Neutrophil (primary cell): Measurements from ENCODE around the gene CCDC175.
A peak's percentile ranks its signal among the peaks of the same experiment; 100 is the strongest.

Experiments
- H3K27ac ChIP-seq: fragments of 200-600 bp; sonication (generic); 2 replicates; pipeline ENCODE4 v1.5.1; 2016; ENCODE audit warnings: mild to moderate bottlenecking, moderate library complexity
- H3K27me3 ChIP-seq: fragments of 200-600 bp; sonication (generic); 2 replicates; pipeline ENCODE4 v1.6.0; 2016; ENCODE audit warnings: mild to moderate bottlenecking
- H3K36me3 ChIP-seq: fragments of 200-600 bp; sonication (generic); 2 replicates; pipeline ENCODE4 v1.5.1; 2017
- H3K4me1 ChIP-seq, 2 experiments: fragments of 200-600 bp in 1 of 2; sonication (generic) in 1 of 2; 1 replicate in 1 of 2; 2 replicates in 1 of 2; pipeline versions ENCODE4 v1.5.1 to v1.6.1; 2013 to 2016; ENCODE audit warnings: low read depth in 1 of 2, low read length in 1 of 2, mild to moderate bottlenecking in 1 of 2, moderate library complexity in 1 of 2; ENCODE audit not compliant: control insufficient read depth in 1 of 2, insufficient read depth in 1 of 2
- H3K4me3 ChIP-seq, 2 experiments: fragments of 200-600 bp in 1 of 2; sonication (generic) in 1 of 2; 1 replicate in 1 of 2; 2 replicates in 1 of 2; pipeline ENCODE4 v1.5.1; 2013 to 2016; ENCODE audit warnings: low read depth in 1 of 2, low read length in 1 of 2, mild to moderate bottlenecking in 1 of 2, moderate library complexity in 1 of 2
- H3K9me3 ChIP-seq: fragments of 200-600 bp; sonication (generic); 2 replicates; pipeline ENCODE4 v1.5.1; 2016
- TF ChIP-seq, protein P1 (sequence below): fragments of 200-600 bp; sonication (generic); IDR thresholded peaks from 2 replicates; pipeline ENCODE4 v1.5.1; 2016; ENCODE audit warnings: antibody characterized with exemption

CCDC175 gene

DNA sequence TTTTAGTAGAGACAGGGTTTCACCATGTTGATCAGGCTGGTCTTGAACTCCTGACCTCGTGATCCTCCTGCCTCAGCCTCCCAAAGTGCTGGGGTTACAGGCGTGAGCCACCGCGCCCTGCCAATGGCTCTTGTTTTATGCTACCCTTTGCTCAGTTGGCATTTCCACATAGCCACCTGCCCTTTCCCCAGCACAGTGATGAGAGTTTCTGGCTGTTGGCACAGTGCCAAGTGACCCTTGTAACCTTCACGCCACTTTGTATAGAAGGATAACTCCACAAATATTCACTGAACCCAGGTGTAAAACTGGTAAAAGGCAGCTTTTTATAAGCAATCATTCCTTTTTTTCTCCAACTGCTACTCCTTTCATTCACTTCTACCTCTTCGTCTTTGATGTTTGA, 18.5 kb upstream of the CCDC175 start:
- Histone ChIP-seq H3K9me3 (no peaks in the 10 kb centered on the region), H3K4me1 (no peaks in the 10 kb centered on the region), H3K36me3 (no peaks in the 10 kb centered on the region), H3K4me3 (no peak overlapping the region), H3K27me3 (no peaks in the 10 kb centered on the region), H3K27ac (no peak overlapping the region)
- TF ChIP-seq, protein P1, sequence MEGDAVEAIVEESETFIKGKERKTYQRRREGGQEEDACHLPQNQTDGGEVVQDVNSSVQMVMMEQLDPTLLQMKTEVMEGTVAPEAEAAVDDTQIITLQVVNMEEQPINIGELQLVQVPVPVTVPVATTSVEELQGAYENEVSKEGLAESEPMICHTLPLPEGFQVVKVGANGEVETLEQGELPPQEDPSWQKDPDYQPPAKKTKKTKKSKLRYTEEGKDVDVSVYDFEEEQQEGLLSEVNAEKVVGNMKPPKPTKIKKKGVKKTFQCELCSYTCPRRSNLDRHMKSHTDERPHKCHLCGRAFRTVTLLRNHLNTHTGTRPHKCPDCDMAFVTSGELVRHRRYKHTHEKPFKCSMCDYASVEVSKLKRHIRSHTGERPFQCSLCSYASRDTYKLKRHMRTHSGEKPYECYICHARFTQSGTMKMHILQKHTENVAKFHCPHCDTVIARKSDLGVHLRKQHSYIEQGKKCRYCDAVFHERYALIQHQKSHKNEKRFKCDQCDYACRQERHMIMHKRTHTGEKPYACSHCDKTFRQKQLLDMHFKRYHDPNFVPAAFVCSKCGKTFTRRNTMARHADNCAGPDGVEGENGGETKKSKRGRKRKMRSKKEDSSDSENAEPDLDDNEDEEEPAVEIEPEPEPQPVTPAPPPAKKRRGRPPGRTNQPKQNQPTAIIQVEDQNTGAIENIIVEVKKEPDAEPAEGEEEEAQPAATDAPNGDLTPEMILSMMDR: no peak

DNA sequence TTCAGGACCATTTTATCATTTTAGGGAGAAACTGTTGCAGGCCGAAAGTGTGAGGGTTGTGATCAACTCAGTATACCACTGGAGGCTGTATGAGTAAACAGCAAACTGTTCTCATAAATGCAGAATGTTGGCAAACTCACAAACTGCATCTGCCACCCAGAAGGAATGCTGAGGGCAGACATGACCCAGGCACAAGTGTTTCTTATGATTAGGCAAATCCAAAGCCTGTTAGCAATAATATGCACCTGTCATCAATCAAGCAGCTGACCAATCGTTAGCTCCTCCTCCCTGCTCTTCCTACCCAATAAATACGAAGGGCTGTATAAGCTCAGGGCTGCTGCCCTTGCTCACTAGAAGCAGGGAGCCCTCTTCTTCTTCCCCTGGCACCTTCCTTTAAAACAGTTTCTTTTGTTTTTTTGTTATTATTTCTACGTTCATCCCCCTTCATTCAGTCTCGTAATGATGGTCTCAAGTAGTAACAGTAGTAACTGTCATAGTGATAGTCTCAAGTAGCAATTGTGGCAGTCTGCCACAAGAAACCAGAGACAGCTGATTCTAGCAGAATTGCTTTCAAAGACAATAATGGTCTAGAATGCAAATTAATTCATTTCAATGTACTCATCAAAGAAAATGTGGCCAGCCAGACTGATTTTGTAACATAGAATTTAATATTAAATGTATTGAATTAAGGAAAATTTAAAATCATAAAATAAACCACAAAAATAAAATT, 15.2 kb upstream of the CCDC175 start:
- Histone ChIP-seq H3K9me3 (no peaks in the 10 kb centered on the region), H3K4me3 (no peak overlapping the region)
- TF ChIP-seq, protein P1: no peak

DNA sequence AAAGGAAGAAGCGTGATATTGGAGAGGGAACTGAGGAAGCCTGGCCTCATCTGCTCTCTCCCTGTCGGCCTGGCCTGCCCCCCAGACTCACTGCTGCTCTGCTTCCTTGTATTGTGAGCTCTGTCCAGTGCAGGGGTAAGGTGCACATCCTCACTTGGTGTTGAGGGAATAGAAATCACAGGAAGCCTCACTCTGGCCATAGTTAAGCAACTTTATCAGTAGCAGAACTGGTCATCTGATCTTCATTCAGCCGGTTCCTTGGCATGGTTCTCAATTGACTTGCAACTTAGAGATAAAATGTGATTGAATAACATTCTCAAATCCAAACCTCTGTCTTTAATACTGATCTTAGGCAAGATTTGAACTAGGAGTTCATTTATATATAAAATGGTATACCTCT, 11.5 kb upstream of the CCDC175 start:
- Histone ChIP-seq H3K4me1 (peaks cover 10 to 15% of the 10 kb centered on the region in 2 experiments), H3K27me3 (peaks cover 52% of the 10 kb centered on the region), H3K9me3 (no peaks in the 10 kb centered on the region), H3K36me3 (no peaks in the 10 kb centered on the region), H3K27ac (no peak overlapping the region), H3K4me3 (no peak overlapping the region)
- TF ChIP-seq, protein P1: no peak

More for the DNA sequence above, 15.2 kb upstream of the CCDC175 start:
- no peak overlapping the region for H3K27ac ChIP-seq
- no peaks in the 10 kb centered on the region for H3K36me3 ChIP-seq
- peaks cover 16% of the 10 kb centered on the region for H3K27me3 ChIP-seq
- no peaks in the 10 kb centered on the region for H3K4me1 ChIP-seq

DNA sequence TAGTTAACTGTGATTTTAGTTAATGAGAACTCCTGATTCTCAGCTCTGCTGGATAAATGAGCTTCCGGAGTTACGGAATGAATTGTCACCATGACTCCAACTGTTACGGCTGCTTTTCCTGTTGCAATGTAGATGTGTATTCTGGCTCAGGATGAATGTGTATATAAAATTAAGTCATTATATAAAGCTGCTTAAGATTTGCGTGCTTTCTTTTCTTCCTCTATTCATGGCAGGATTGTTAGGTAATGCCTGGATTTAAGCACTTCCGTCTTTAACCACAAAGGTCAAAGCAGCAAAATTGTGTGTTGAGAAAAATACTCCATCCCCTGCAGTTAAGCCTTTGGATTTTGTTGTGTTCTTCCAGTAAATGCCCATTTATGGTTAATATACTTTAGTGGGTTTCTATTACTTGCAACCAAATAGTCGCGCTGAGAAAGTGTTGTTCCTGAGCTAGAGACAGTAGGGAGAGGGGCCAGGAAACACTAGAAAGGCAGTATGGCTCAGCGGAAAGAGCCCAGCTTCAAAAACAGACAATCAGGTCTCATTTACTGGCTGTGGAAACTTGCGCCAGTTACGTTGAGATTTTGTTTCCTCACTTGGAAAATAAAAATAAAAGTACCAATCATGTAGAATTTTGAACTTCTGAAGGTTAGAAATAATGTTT, 9.4 kb upstream of the CCDC175 start:
- TF ChIP-seq, protein P1: no peak
- no peak overlapping the region for H3K4me3 ChIP-seq
- no peaks in the 10 kb centered on the region for H3K9me3 ChIP-seq
- H3K4me1 ChIP-seq: peaks cover 10 to 15% of the 10 kb centered on the region in 2 experiments
- H3K27me3 ChIP-seq: peaks cover 52% of the 10 kb centered on the region
- H3K36me3 ChIP-seq: no peaks in the 10 kb centered on the region
- peak overlapping the region; percentile 29 for H3K27ac ChIP-seq

DNA sequence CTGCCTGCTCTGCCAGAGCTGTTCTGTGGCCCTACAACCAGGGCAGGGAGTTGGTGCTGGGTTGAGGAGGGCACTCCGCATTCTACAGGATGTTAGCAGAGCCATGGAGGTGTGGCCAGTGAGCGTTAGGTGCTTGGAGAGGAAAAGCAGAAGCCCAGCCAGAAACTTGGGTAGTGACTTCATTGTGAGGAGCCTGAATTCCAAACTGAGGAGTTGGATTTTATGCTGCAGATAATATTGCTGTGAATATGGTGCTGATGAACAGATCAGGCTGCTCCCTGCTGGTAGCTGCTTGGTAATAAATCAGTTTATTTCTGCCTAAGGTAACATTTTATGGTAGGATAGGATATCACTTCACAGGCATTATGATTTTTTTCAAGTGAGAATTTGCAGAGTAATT, 7.1 kb upstream of the CCDC175 start:
- TF ChIP-seq, protein P1: no peak
- no peak overlapping the region for H3K4me3 ChIP-seq

More for the DNA sequence above, 7.1 kb upstream of the CCDC175 start:
- no peaks in the 10 kb centered on the region for H3K9me3 ChIP-seq
- no peaks in the 10 kb centered on the region for H3K36me3 ChIP-seq
- H3K27me3 ChIP-seq: peaks cover 52% of the 10 kb centered on the region
- H3K27ac ChIP-seq: no peak overlapping the region
- H3K4me1 ChIP-seq: peaks cover 10 to 15% of the 10 kb centered on the region in 2 experiments
